HG03025 (cell line): Measurements from ENCODE around the gene CCDC149.

ENCODE experiments used
- ATAC-seq: cut with Tn5 transposase; IDR thresholded peaks from one replicate; pipeline ENCODE4 v1.9.1; 2021; ENCODE audit warnings: mild to moderate bottlenecking, moderate library complexity; ENCODE audit not compliant: unreplicated experiment, low FRiP score

Gene CCDC149

DNA sequence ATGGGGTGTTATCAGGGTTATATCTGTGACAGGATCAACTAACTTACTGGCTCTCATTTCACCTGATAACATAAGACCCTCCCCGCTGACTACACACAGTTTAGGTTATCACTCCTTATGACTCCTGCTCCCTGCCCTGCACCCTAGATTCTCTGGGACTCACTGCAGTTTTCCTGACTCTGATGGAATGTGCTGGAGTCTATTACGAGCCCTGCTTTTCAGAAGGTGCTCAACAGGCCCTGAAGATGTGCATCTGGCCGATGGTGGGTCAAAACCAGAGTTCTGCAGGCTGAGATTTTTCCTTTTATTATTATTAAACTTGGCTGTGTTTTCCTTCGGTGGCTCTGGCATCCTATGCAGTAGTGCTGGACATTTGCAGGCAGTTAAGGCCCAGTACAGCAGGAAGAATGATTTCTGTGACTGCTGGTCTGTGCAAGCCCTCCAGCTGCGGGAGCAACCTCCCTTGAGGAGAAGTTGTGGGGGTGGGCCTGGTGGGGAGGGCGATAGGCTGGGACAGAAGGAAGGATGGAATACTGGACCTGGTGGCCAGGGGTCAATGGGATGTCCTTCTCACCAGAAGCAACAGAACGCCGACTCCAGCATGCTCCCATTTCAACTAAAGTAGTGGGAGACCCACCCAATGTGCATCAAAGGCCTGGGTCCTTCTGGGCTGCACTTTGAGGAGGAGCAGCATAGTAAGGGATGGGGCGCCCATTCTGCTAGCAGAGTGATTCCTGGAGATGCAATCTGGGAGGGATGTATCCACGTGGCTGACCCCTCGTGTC is 106.4 kb downstream of the CCDC149 start:
- no peak for ATAC-seq

DNA sequence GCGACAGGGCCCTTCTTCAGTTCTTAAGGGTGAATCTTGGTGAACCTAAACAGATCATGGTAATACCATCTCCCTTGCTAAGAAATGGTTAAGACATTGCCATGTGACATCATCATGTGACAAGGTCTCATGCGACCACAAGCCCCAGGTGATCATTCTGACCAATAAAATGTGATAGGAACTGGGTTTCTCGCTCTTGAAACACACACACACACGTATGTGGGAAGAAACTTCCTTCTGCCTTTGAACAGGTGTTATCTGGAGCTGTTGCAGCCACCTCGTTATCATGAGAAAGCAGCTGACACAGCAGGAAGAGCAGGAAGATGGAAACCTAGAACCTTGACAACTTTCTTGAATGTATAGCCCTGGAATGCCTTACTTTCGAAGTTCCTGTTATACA is 107.3 kb downstream of the CCDC149 start:
- ATAC-seq, result no peak

DNA sequence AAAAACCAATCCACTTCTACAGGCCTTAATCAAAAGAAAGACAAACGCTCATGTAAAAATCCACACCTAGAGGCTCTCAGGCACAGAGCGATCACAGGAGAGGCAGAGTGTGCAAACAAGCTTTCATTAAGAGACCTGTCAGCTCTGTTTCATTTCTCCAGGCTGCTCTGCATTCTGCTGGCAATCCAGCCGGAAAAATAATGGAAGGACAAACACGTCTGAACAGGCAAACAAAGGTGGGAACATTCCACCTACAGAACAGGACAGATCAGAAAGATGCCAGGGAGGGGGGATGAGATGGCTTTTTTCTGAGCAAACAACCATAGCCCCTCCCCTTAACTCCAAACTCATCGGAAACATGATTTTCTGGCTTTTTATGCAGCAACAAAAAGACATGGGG is 107.8 kb downstream of the CCDC149 start:
- no peak for ATAC-seq

DNA sequence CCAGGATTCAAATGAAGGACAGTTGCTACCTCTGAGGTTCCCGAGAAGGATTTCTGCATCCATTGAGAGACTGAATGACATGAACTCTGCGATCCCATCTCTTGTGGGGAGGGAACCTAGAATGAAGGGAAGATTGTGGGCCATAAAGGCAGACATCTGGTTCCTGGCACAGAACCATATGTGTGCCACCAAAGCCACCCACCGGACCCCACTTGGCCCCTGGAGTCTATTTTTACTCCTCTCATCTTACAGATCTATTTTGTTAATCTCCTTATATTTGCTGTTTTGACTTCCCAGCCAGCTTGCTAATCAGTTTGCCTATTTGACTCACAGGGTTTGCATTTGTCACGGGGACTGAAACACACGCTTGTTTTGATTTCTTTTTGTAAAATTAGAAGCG is 110.2 kb downstream of the CCDC149 start:
- no peak for ATAC-seq

DNA sequence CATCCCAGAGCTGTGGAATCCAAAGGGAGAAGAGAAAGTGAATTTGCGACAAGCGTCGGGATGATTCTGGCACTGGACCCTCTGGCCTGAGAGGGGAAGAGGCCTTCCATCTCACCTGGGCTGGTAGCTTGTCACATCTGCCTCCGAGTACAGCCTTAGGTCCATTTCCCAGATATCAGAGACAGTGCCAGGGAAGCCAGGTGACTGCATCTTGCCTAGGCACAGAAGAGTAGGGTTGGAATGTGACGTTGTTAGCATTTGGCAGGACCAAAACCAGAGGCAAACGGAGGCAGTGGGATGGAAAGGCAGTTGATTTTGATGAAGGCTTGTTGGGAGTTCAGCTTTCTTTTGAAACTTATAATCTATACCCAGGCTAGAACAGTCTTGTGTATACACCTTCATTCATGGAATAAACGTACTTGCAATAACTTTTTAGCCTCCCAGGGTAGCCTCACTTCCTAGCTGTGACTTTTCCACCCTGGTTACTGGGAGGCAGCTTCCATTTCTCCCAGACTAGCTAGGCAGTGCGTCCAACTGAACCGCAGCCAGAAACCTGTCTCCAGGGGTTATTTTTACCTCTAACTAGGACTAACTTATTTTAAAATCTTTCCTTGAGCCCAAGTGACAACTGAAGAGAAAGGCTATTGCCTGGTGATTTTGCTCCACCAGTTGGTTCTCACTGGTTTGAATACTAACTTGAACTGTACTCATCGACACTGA is 111.5 kb downstream of the CCDC149 start:
- ATAC-seq, result no peak

DNA sequence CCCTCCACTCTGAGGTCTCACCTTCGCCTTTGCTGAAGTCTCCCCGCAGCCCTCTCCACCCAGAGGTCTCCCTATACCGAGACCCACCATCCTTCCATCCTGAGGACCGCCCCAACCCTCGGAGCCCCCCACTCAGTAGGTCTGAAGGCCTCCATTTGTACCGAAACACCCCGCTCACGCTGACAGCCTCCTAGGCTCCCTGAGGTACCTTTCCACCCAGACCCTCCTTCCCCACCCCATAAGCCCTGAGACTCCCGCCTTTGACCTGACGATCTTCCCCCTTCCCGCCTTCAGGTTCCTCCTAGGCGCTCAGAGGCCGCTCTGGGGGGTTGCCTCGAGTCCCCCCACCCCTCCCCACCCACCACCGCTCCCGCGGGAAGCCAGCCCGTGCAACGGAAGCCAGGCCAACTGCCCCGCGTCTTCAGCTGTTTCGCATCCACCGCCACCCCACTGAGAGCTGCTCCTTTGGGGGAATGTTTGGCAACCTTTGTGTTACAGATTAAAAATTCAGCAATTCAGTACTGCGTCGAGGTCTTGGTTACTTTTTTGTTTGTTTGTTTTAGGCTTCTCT is 112.4 kb downstream of the CCDC149 start:
- ATAC-seq, result no peak

DNA sequence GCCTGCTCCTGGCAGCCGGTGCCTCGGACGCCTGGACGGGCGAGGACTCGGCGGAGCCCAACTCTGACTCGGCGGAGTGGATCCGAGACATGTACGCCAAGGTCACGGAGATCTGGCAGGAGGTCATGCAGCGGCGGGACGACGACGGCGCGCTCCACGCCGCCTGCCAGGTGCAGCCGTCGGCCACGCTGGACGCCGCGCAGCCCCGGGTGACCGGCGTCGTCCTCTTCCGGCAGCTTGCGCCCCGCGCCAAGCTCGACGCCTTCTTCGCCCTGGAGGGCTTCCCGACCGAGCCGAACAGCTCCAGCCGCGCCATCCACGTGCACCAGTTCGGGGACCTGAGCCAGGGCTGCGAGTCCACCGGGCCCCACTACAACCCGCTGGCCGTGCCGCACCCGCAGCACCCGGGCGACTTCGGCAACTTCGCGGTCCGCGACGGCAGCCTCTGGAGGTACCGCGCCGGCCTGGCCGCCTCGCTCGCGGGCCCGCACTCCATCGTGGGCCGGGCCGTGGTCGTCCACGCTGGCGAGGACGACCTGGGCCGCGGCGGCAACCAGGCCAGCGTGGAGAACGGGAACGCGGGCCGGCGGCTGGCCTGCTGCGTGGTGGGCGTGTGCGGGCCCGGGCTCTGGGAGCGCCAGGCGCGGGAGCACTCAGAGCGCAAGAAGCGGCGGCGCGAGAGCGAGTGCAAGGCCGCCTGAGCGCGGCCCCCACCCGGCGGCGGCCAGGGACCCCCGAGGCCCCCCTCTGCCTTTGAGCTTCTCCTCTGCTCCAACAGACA is 113.1 kb downstream of the CCDC149 start:
- no peak for ATAC-seq

DNA sequence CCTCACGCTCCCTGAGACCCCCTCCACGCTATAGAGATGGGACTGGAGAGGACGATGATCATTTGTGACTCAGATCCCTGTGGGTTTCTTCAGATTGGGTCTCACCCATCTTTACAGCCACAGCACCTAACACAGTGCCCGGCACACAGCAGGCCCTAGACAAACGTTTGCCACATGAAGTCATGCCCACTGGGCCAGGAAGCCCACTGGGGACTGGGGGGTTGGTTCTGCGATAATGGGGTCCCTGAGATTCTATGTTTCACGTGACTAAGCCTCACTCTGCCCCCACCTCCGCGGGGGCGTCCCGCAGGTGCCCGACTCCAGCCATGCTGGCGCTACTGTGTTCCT is 113.7 kb downstream of the CCDC149 start:
- no peak for ATAC-seq

DNA sequence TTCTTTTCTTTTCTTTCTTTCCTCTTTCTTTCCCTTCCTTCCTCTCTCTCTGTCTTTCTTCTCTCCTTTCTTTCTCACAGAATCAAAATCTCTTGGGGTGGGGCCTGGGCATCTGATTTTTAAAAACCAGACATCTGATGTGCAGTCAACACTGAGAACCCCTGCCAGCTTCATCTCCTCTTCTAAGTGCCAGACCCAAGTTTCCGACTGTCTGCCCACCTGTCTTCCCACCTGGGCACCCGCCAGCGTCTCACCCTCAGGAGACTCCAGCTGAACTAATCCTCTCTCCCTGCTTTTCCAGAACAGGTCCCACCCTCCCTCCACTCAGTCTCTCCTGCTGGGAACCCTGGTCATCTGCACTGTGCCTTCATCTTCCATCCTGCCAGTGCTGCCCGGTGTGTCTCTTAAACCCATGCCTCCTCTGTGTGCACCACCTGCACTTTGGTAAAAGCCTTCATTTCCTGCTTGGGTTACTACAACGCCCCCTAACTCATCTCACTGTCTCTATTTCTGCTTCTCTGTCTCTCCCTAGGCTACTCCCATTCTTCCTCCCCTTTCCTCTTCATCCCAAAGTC is 114.7 kb downstream of the CCDC149 start:
- ATAC-seq, result no peak

DNA sequence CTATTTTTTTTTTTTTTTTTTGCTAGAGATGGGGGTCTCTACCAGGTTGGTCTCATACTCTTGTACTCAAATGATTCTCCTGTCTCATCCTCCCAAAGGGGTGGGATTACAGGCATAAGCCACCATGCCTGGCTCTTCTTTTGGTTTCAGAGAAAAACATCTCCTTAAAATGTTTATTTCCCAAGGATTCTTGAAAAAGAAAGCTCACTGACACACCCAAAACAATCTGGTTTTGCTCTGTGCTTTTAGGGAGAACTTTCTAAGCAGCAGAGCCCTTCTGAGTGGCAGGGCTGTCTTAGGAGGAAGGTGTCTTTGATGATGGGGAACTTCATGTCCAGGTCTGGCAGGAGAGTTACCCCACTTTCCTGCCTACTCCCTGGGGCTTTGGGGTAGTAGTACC is 116.2 kb downstream of the CCDC149 start:
- ATAC-seq, result no peak

DNA sequence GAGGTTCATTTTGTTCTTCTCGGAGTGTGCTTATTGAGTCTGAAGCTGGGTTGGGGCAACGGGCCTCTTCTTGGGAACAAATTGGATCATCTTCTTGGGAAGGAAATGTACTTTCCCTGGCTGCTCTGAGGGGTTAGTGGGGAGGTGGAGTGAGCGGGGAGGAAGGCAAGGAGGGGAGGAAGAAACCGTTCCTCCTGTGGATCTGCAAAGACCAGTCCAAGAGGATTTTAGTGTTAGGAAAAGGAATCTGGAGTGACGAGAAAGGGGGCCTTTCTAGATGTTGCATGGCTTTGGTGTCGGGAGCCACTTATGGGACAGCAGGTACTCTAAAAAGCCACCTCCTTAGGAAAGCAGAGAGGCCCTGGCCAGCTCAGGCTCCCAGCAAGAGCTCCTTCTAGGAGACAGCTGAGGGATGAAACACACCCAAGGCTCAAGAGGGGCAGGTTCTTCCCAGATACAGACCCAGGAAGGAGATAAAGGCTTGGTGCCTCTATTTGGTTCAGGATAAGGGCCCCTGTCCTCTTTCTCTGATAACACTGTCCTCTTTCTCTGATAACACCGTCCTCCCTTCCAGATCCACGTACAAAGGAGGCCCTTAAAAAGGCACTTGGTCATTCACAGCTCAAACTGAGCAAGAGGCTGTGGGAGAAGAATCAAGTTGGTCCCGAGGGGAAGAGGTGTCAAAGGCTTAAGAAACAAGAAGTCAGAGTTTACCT is 117.0 kb downstream of the CCDC149 start:
- ATAC-seq, result no peak

DNA sequence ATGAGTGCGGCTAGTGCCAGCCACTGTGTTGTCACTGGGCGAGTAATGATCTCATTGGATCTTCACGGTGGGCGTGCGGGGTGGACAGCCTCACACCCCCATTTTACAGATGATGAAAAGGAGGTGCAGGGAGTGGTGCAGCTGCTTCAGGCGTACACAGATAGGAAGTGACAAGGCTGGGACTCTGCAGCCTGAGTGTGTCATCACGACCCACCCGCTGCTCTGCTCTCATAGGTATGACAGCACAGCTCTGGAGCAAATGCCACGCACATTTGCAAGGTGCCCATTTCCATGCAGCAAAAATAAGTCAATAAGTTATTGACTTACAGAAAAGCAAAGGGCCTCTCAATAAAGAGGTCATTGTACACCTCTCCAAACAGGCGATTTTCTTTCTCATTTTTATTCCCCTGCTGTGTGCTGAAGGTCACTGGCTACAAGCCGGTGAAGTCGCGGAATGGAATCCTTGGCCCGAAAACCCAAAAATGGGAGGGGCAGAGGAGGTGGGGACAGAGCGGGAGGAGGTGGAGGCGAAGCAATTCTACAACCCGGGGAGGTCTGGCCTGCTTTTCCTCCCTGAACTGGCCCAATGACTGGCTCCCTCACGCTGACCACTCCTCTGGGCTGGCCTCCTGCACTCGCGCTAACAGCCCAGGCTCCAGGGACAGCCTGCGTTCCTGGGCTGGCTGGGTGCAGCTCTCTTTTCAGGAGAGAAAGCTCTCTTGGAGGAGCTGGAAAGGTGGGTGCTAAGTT is 117.8 kb downstream of the CCDC149 start, which contains the start of gene SOD3:
SOD3 (plus strand) TSS at position 658 of the 750 bp plus-strand sequence. CDS start 3,949 bp downstream, outside the sequence.
- no peak for ATAC-seq

DNA sequence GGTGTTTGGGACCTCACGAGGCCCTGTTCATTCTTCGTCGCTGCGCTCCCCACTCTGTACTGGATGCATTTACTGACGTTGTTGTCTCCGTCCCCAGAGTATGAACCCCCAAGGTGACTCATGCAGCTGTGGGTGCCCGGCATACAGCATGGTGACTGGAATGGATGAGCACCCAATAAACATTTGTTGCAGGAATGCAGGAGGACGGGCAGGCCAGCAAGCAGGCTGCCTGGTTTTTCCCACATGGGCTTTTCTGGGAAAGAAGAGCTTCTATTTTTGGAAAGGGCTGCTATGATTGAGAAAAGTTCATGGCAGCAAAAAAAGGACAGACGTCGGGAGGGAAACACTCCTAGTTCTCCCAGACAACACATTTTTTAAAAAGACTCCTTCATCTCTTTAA is 118.4 kb downstream of the CCDC149 start:
- no peak for ATAC-seq

DNA sequence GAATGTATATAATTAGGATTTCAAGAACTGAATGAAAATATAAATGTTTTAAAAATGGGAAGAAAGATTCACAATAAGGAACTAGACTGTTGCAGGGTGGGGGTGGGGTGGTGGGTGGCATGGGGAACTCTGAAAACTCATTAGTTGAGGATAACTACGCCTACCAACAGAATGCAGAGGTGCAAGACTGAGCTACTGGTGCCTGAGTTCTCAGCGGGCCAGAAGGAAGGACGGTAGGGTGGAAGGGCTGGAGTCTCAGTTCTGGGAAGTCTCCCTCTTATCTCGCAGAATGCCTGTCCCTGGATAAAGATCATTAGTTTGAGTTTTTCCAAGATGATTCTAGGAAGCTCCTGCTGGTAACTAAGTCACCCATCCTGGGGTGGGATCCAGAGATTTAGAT is 118.8 kb downstream of the CCDC149 start:
- no peak for ATAC-seq

DNA sequence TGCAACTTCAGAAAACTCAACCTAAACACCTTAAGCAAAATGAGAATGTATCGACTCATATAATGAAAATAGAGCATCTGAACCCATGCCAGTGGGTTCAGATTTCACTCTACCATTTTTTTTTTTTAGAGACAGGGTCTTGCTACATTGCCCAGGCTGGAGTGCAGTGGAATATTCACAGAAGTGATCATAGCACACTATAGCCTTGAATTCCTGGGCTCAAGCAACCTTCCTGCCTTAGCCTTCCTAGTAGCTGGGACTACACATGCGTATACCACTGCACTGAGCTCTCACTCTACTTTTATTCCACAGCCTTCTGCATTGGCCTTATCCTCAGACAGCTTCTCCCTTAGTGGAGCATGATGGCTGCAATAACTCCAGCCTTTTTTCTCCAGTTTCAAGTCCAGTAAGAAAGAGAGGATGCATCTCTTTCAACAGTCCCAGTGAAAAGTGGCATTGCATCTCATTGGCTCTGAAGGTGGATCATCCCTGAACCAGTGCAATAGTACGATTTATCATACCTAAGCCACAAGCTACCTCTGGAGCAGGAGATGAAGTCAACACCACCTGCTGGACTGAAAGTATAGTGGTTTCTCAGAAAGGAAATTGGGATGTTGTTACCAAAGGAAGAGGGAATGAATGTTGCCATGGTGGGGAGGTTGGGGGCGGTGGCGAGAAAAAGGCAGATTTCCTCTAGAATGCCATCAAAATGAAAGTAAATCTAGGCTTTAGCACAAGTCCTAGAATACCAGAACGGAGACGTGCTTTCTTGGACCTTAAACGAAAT is 119.4 kb downstream of the CCDC149 start:
- no peak for ATAC-seq

DNA sequence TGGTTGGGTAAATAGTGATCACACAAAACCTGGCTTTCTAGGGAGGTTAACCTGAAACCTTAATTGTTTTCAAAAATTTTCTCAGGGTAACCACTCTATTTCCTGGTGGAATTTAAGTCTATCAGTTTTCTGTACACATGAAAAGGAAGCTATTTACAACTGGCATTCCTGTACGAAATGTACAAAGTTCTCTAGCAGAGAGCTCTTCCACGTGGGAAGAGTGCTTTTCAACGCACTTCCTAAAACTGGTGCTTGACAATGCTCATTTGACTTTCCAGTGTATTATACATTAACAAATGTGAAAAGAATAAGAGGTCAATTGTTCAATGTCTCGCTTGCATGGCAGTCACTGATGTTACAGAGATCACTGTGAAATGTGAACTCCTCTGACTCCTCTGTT is 120.3 kb downstream of the CCDC149 start:
- no peak for ATAC-seq

DNA sequence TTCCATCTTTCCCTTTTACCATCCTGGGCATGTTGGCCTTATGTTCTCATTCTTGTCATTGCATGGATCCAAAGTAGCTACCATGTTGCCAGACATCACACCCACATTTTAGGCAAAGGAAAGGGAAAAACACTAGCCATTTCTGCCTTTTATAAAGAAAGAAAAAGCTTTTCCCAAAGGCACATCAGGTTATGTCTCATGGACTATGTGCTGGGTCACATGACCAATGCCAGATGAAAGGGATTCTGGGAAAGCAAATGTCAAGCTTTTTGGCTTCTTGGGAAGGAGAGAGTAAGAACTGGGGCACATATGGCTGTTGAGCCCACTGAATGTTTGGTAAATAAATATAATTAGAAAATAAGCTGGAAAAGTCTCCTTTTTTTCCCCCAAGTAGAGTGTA is 121.8 kb downstream of the CCDC149 start:
- ATAC-seq, result no peak

DNA sequence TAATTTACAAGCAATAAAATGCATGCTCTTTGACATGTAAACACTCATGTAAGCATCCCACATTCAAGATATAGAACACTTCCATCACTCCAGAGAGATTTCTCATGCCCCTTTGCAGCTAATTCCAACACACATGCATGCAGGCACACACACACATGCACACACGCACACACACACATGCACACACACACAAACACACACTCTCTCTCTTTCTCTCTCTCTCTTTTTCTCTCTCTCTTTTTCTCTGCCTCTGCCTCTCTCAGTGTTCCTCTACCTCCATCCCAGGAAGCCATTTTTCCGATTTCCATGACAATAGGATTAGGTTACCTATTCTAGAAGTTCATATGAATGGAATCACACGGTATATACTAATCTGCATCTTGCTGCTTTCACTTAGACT is 129.3 kb downstream of the CCDC149 start:
- no peak for ATAC-seq
